Trophoblast cell (in vitro differentiated cells and primary cell): ENCODE data around the gene KRTAP4-16.
"Not testable (repeated sequence)": the region's sequence is repeated elsewhere in the genome, so short reads cannot be mapped to it uniquely, and the experiment has no call there.

Experiments
- DNase-seq, 2 donors: peaks; one replicate each; pipeline ENCODE4 v3.0.0-alpha.2; 2016
- H2AFZ ChIP-seq: 2 replicates; pipeline ENCODE4 v1.6.1; 2013; ENCODE audit warnings: low read length, moderate library complexity, mild to moderate bottlenecking; ENCODE audit not compliant: insufficient read depth, poor library complexity
- H2AK5ac ChIP-seq: 2 replicates; pipeline ENCODE4 v1.6.1; 2013; ENCODE audit warnings: mild to moderate bottlenecking, low read length
- H2BK120ac ChIP-seq: 2 replicates; pipeline ENCODE4 v1.6.1; 2013; ENCODE audit warnings: low read length, mild to moderate bottlenecking, moderate library complexity; ENCODE audit not compliant: insufficient read depth, poor library complexity
- H2BK12ac ChIP-seq: 2 replicates; pipeline ENCODE4 v1.6.1; 2013; ENCODE audit warnings: mild to moderate bottlenecking, low read length, moderate library complexity
- H2BK5ac ChIP-seq: 2 replicates; pipeline ENCODE4 v1.6.1; 2013; ENCODE audit warnings: low read length, low read depth, moderate library complexity, mild to moderate bottlenecking; ENCODE audit not compliant: poor library complexity
- H3K14ac ChIP-seq: 2 replicates; pipeline ENCODE4 v1.6.1; 2013; ENCODE audit warnings: mild to moderate bottlenecking, low read length
- H3K18ac ChIP-seq: 2 replicates; pipeline ENCODE4 v1.6.1; 2013; ENCODE audit warnings: mild to moderate bottlenecking, low read length
- H3K23ac ChIP-seq: 2 replicates; pipeline ENCODE4 v1.6.1; 2013; ENCODE audit warnings: low read length
- H3K27ac ChIP-seq: 2 replicates; pipeline ENCODE4 v1.5.1; 2013; ENCODE audit warnings: low read depth, mild to moderate bottlenecking, inconsistent platforms, low read length, moderate library complexity
- H3K27me3 ChIP-seq: 2 replicates; pipeline ENCODE4 v1.6.1; 2013; ENCODE audit warnings: inconsistent platforms, mild to moderate bottlenecking, low read length, moderate library complexity; ENCODE audit not compliant: insufficient read depth
- H3K36me3 ChIP-seq, 2 experiments: 1 replicate in 1 of 2; 2 replicates in 1 of 2; pipeline ENCODE4 v1.6.1; 2013; ENCODE audit warnings: low read length in 2 of 2, mild to moderate bottlenecking in 2 of 2, moderate library complexity in 1 of 2; ENCODE audit not compliant: insufficient read depth in 2 of 2, control insufficient read depth in 1 of 2
- H3K4ac ChIP-seq: 2 replicates; pipeline ENCODE4 v1.6.1; 2013; ENCODE audit warnings: low read depth, mild to moderate bottlenecking, low read length, moderate library complexity
- H3K4me1 ChIP-seq, 2 experiments: 1 replicate in 1 of 2; 2 replicates in 1 of 2; pipeline ENCODE4 v1.6.1; 2013; ENCODE audit warnings: low read length in 2 of 2, mild to moderate bottlenecking in 2 of 2, moderate library complexity in 1 of 2; ENCODE audit not compliant: insufficient read depth in 2 of 2, control insufficient read depth in 1 of 2
- H3K4me2 ChIP-seq: 2 replicates; pipeline ENCODE4 v1.6.1; 2013; ENCODE audit warnings: inconsistent platforms, mild to moderate bottlenecking, low read length, moderate library complexity
- H3K4me3 ChIP-seq: 2 replicates; pipeline ENCODE4 v1.5.1; 2013; ENCODE audit warnings: mild to moderate bottlenecking, low read depth, low read length, inconsistent platforms
- H3K79me1 ChIP-seq: one replicate; pipeline ENCODE4 v1.6.1; 2013; ENCODE audit warnings: low read length
- H3K79me2 ChIP-seq: 2 replicates; pipeline ENCODE4 v1.6.1; 2013; ENCODE audit warnings: low read length, mild to moderate bottlenecking; ENCODE audit not compliant: control insufficient read depth, insufficient read depth, poor library complexity
- H3K9ac ChIP-seq: 2 replicates; pipeline ENCODE4 v1.6.1; 2013; ENCODE audit warnings: mild to moderate bottlenecking, low read length
- H3K9me3 ChIP-seq: 2 replicates; pipeline ENCODE4 v1.6.1; 2013; ENCODE audit warnings: low read depth, mild to moderate bottlenecking, control low read depth, inconsistent platforms, low read length; ENCODE audit not compliant: insufficient read depth
- H4K12ac ChIP-seq: 2 replicates; pipeline ENCODE4 v1.6.1; 2013; ENCODE audit warnings: low read depth, mild to moderate bottlenecking, low read length, moderate library complexity
- H4K8ac ChIP-seq: 2 replicates; pipeline ENCODE4 v1.6.1; 2013; ENCODE audit warnings: low read depth, mild to moderate bottlenecking, low read length, moderate library complexity
- H4K91ac ChIP-seq: one replicate; pipeline ENCODE4 v1.6.1; 2013; ENCODE audit warnings: low read depth, mild to moderate bottlenecking, low read length, moderate library complexity
- WGBS: extraction: QIAGEN DNeasy Blood & Tissue Kit; methylation state at CpG from one replicate; pipeline ENCODE4 v1.1.7; 2013; ENCODE audit warnings: missing lambda C conversion rate; ENCODE audit not compliant: insufficient read length, insufficient coverage; ENCODE audit errors: extremely low coverage; 5-methylcytosine and 5-hydroxymethylcytosine counted together

Gene KRTAP4-16

DNA sequence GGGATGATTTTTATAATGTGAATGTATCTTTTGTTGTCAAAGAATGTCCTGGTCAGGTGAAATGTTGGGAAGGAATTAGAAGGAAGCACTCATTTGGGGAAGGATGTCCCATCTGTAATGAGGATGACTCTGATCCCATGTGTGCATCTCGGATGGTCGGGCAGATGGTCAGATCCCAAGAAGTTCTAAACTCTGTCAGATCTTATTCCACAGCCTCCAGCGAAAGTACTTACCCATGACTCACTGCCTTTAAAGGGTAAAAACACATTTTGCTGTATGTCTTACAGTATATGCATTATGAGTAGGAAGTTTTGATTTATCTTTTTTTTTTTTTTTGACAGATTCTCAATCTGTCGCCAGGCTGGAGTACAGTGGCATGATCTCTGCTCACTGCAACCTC is 16.7 kb upstream of the KRTAP4-16 start:
- Histone ChIP-seq H4K12ac (no peak overlapping the region), H2AFZ (no peak overlapping the region), H3K9ac (no peak overlapping the region), H2BK12ac (no peak overlapping the region), H3K4me1 (no peaks in the 10 kb centered on the region), H3K27ac (no peak overlapping the region), H3K23ac (no peak overlapping the region), H3K14ac (no peak overlapping the region), H2BK5ac (no peak overlapping the region), H3K27me3 (no peaks in the 10 kb centered on the region), H3K36me3 (no peaks in the 10 kb centered on the region), H3K9me3 (peaks cover 4% of the 10 kb centered on the region), H3K4me3 (no peak overlapping the region), H4K8ac (no peak overlapping the region), H3K79me1 (no peaks in the 10 kb centered on the region), H3K18ac (no peak overlapping the region), H2BK120ac (no peak overlapping the region), H3K4ac (no peak overlapping the region), H4K91ac (no peak overlapping the region), H3K79me2 (no peaks in the 10 kb centered on the region), H3K4me2 (no peak overlapping the region), H2AK5ac (no peak overlapping the region)
- no CpG with 5 or more reads among the region's 4 CpGs for WGBS
- no peak for DNase-seq

DNA sequence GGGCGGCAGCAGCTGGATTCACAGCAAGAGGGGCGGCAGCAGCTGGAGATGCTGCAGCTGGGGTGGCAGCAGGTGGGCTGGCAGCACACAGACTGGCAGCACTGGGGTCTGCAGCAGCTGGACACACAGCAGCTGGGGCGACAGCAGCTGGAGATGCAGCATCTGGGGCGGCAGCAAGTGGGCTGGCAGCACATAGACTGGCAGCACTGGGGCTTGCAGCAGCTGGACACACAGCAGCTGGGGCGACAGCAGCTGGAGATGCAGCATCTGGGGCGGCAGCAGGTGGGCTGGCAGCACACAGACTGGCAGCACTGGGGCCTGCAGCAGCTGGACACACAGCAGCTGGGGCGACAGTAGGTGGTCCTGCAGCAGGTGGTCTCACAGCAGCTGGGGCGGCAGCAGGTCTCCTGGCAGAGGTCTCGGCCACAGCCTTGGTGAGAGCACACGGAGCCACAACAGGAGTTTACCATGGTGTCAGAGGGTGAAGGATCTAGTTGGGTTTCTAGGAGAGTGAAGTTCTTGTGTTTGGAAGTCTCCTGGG is 15.9 kb upstream of the KRTAP4-16 start, which contains the start of gene KRTAP4-11:
TSS of gene KRTAP4-11 (minus strand) at position 528 of the 541 bp plus-strand sequence. CDS start at position 470, 58 bp downstream.
- H3K23ac ChIP-seq, H2AFZ ChIP-seq, H3K18ac ChIP-seq, H3K79me1 ChIP-seq, H3K27me3 ChIP-seq, H4K12ac ChIP-seq, H3K4ac ChIP-seq, H3K14ac ChIP-seq, H2BK120ac ChIP-seq, H2AK5ac ChIP-seq, H3K27ac ChIP-seq, DNase-seq, H3K4me3 ChIP-seq, H4K8ac ChIP-seq, H4K91ac ChIP-seq, H3K9me3 ChIP-seq, H3K36me3 ChIP-seq, H3K9ac ChIP-seq, H3K79me2 ChIP-seq, H2BK5ac ChIP-seq, H3K4me2 ChIP-seq, H2BK12ac ChIP-seq, H3K4me1 ChIP-seq: not testable (repeated sequence)
- no CpG with 5 or more reads among the region's 10 CpGs for WGBS

DNA sequence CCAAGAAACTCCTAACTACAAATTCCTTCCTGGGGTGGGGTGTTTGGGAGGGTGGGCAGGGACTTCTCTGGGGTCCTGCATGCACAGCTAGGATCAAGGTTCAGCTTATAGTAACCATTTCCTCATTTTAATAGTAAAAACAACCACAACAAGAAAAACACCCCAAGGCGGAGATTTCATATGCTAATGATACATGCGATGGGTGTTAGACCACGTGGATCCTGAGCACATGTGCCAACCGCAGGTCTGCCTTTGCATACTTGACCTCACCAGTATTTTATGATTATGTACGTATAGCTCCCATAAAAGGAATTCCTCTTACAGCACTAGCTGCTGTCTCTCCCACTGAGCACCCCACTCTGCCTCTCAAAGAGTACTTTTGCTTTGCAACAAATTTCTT is 14.3 kb upstream of the KRTAP4-16 start:
- no peak overlapping the region for H2BK12ac ChIP-seq
- H2BK120ac ChIP-seq: no peak overlapping the region
- no peaks in the 10 kb centered on the region for H3K79me1 ChIP-seq
- H3K18ac ChIP-seq: no peak overlapping the region
- H4K8ac ChIP-seq: no peak overlapping the region
- H2AK5ac ChIP-seq: no peak overlapping the region
- no peaks in the 10 kb centered on the region for H3K36me3 ChIP-seq
- no peaks in the 10 kb centered on the region for H3K4me1 ChIP-seq
- H2BK5ac ChIP-seq: no peak overlapping the region
- H2AFZ ChIP-seq: no peak overlapping the region
- no peaks in the 10 kb centered on the region for H3K79me2 ChIP-seq
- no peak overlapping the region for H3K27ac ChIP-seq
- H3K4me2 ChIP-seq: no peak overlapping the region
- H3K14ac ChIP-seq: no peak overlapping the region
- H3K9ac ChIP-seq: no peak overlapping the region
- no CpG with 5 or more reads among the region's 5 CpGs for WGBS
- peaks cover 4% of the 10 kb centered on the region for H3K9me3 ChIP-seq
- no peak for DNase-seq
- no peak overlapping the region for H3K23ac ChIP-seq
- no peak overlapping the region for H3K4me3 ChIP-seq
- no peak overlapping the region for H3K4ac ChIP-seq
- H4K91ac ChIP-seq: no peak overlapping the region
- H3K27me3 ChIP-seq: no peaks in the 10 kb centered on the region
- no peak overlapping the region for H4K12ac ChIP-seq

DNA sequence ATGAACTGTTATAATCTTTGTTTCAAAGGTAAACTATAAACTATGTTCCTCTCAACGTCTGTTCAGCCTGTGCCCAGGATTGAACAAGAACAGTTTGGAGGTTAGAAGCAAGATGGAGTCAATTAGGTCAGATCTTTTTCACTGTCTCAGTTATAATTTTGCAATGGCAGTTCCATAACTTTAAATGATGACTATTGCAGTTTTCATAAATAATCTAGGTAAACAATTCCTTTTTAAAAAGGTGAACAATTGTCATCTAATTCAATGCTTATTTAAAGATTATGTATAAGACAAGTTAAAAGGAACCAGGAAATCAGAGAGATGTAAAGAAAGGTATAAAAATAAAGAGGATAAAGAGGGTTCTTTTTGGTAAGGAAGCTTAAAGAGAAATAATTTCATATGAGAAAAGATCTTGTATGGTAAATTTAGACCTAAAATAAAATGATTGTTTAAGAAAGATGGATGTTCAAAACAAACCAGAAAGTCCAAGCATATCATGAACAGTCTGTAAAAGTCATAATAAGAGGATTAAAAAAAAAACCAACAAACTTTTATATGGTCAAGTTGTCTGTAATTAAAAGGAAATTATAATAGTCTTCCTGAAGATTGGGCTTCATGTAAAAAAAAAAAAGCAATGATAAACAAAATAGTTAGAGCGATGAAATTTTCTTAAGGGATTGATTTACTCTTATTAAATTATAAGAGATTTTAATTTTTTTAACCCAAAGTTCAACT is 9.3 kb upstream of the KRTAP4-16 start:
- WGBS: no CpG with 5 or more reads among the region's 2 CpGs
- Histone ChIP-seq H2BK12ac (no peak overlapping the region), H3K9ac (no peak overlapping the region), H3K9me3 (peaks cover 4% of the 10 kb centered on the region), H3K4me2 (no peak overlapping the region), H3K4me3 (no peak overlapping the region), H4K12ac (no peak overlapping the region), H3K4ac (no peak overlapping the region), H2AK5ac (no peak overlapping the region), H2BK5ac (no peak overlapping the region), H3K79me2 (no peaks in the 10 kb centered on the region), H4K91ac (no peak overlapping the region), H3K4me1 (no peaks in the 10 kb centered on the region), H3K27ac (no peak overlapping the region), H2BK120ac (no peak overlapping the region), H2AFZ (no peak overlapping the region), H3K14ac (no peak overlapping the region), H3K23ac (no peak overlapping the region), H3K27me3 (no peaks in the 10 kb centered on the region), H3K79me1 (no peaks in the 10 kb centered on the region), H4K8ac (no peak overlapping the region), H3K36me3 (no peaks in the 10 kb centered on the region), H3K18ac (no peak overlapping the region)
- DNase-seq: no peak
